ENCODE data around the gene CCNI. TPM values are rescaled to one million over a fixed set of nuclear protein-coding genes. Genes with fewer than 3 reads are reported as not detected.
"Not testable (repeated sequence)": the region's sequence is repeated elsewhere in the genome, so short reads cannot be mapped to it uniquely, and the experiment has no call there.

Gene CCNI
- total RNA-seq, 1 donor from 2014 or later, result 396 TPM

DNA sequence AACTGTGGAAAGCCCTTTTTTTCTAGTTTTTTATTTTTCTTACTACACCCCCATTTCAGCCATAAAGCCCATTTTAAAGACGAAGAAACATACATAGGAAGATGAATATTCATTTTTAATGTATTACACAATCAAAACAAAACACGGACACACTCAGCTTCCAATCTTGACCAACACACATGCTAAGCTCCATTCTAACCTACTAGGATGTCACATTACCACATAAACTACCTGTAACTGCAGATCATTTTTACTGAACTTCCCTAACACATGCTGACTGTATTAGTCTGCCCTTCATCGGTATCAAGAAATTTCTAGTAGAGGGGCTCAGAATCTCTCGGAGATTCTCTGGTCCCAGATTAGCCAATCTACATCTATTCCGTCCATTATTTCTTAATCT lies 1.8 kb downstream of the CCNI start:
- H3K9me3 Mint-ChIP-seq, result no peaks in the 10 kb centered on the region
- H3K4me3 Mint-ChIP-seq, result no peak overlapping the region
- peaks cover 2% of the 10 kb centered on the region for H3K36me3 Mint-ChIP-seq (ENCODE audit: low read depth)
- no peak for DNase-seq (ENCODE audit: low read depth, low spot score)
- peaks cover 41% of the 10 kb centered on the region for H3K4me1 Mint-ChIP-seq
- H3K27me3 Mint-ChIP-seq (ENCODE audit: low read depth), result no peaks in the 10 kb centered on the region
- TF ChIP-seq, protein P1, sequence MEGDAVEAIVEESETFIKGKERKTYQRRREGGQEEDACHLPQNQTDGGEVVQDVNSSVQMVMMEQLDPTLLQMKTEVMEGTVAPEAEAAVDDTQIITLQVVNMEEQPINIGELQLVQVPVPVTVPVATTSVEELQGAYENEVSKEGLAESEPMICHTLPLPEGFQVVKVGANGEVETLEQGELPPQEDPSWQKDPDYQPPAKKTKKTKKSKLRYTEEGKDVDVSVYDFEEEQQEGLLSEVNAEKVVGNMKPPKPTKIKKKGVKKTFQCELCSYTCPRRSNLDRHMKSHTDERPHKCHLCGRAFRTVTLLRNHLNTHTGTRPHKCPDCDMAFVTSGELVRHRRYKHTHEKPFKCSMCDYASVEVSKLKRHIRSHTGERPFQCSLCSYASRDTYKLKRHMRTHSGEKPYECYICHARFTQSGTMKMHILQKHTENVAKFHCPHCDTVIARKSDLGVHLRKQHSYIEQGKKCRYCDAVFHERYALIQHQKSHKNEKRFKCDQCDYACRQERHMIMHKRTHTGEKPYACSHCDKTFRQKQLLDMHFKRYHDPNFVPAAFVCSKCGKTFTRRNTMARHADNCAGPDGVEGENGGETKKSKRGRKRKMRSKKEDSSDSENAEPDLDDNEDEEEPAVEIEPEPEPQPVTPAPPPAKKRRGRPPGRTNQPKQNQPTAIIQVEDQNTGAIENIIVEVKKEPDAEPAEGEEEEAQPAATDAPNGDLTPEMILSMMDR (conservative IDR thresholded peaks at IDR 0.05), result no peak
- H3K27ac Mint-ChIP-seq (ENCODE audit: unreplicated experiment), result no peak overlapping the region

DNA sequence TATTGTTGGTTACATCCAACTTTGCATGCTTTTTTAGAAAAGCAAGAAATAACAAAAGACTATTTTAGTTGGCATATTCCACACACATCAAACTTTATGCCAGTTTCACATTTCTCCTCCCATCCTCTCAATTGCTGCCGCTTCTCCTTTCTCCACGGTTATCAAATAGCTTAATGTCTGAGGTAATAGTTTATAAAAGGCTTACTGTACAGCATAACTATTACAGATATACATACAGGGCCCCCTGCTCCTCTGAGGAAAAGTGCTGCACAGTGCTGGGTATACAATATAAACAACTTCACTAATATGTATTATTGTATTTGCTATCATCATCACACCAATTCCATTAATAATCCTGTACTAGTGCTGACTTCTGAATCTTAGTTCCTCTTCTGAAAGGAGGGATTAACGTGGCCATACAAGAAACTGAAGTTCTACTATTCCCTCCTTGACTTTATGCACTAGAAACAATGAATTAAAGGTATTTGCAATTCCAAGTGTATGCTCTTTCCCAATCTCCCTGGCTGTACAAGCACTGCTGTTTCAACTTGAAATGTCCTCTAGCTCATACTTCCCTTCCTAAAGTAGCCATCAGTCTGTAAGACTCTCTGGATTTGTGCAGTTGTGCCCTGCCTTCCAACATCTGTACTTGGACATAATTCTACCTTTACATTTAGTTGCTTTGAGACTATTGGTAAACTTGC lies 2.5 kb downstream of the CCNI start:
- TF ChIP-seq, protein P1 (conservative IDR thresholded peaks at IDR 0.05), result no peak
- no peak for DNase-seq (ENCODE audit: low read depth, low spot score)
- no peaks in the 10 kb centered on the region for H3K9me3 Mint-ChIP-seq
- H3K27me3 Mint-ChIP-seq (ENCODE audit: low read depth), result no peaks in the 10 kb centered on the region
- H3K4me3 Mint-ChIP-seq, result no peak overlapping the region
- H3K36me3 Mint-ChIP-seq (ENCODE audit: low read depth), result peaks cover 2% of the 10 kb centered on the region
- H3K4me1 Mint-ChIP-seq, result peaks cover 42% of the 10 kb centered on the region
- no peak overlapping the region for H3K27ac Mint-ChIP-seq (ENCODE audit: unreplicated experiment)

DNA sequence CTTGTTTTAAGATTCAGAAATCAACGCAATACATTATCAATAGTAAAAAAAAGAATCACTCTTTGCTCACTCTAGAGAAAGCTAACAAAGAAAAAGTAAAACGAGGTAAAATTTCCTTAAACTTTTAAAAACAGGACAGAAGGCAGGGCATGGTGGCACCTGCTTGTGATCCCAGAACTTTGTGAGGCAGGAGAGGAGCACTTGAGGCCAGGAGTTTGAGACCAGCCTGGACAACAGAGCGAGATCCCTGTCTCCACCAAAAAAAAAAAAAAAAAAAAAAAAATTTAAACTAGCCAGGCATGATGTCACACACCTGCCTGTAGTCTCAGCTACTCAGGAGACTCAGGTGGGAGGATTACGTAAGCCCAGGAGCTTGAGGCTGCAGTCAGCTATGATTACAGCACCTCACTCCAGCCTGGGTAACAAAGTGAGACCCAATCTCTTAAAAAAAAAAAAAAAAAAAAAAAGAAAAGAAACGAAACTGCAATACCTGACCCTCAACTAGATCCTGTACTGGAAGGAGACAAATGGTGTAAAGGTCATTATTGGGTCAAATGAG lies 3.5 kb downstream of the CCNI start:
- Mint-ChIP-seq H3K4me3 (peak overlapping the region; percentile 49), H3K36me3 (ENCODE audit: low read depth) (peaks cover 2% of the 10 kb centered on the region), H3K4me1 (peaks cover 35% of the 10 kb centered on the region), H3K27ac (ENCODE audit: unreplicated experiment) (no peak overlapping the region), H3K27me3 (ENCODE audit: low read depth) (no peaks in the 10 kb centered on the region), H3K9me3 (no peaks in the 10 kb centered on the region)
- TF ChIP-seq, protein P1 (conservative IDR thresholded peaks at IDR 0.05), result no peak
- no peak for DNase-seq (ENCODE audit: low read depth, low spot score)

DNA sequence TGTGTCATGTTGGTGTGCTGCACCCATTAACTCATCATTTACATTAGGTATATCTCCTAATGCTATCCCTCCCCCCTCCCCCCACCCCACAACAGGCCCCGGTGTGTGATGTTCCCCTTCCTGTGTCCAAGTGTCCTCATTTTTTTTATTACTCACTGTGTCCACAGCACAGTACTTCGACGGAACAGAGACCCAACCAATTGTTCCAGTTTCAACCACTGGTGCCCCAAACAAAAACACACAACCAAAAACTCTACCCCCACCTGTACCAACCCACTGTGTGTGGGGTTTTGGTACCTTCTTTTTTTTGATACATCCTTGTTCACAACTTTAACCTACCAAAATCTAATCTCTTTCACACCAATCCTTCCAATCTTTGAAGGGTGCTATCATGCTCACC lies 6.3 kb downstream of the CCNI start:
- H3K27ac Mint-ChIP-seq (ENCODE audit: unreplicated experiment); H3K4me3 Mint-ChIP-seq; H3K36me3 Mint-ChIP-seq (ENCODE audit: low read depth); DNase-seq (ENCODE audit: low read depth, low spot score); H3K27me3 Mint-ChIP-seq (ENCODE audit: low read depth); H3K9me3 Mint-ChIP-seq: not testable (repeated sequence)
- H3K4me1 Mint-ChIP-seq, result peaks cover 23% of the 10 kb centered on the region

DNA sequence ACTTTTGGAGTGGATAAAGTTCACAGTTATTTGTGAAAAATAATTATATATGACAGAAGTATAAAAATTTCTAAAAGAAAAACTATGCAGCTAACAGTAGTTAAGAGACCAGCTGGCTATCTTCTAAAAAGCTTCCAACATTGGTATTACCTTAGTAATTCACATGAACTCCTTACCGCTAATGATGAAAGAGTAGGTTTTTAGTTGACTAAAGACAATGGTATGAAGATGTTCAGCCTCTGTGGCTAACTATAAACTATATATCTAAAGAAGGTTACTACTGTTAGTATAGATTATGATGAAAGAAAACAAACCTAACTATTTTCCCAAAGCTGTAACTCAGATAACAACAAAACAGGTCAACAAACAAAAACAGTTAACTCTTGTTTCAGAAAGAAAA lies 10.4 kb downstream of the CCNI start:
- Mint-ChIP-seq H3K4me3 (no peak overlapping the region), H3K27me3 (ENCODE audit: low read depth) (no peaks in the 10 kb centered on the region), H3K27ac (ENCODE audit: unreplicated experiment) (no peak overlapping the region), H3K36me3 (ENCODE audit: low read depth) (peaks cover 13% of the 10 kb centered on the region), H3K9me3 (no peaks in the 10 kb centered on the region), H3K4me1 (peaks cover 10% of the 10 kb centered on the region)
- TF ChIP-seq, protein P1 (conservative IDR thresholded peaks at IDR 0.05), result no peak
- DNase-seq (ENCODE audit: low read depth, low spot score), result no peak

DNA sequence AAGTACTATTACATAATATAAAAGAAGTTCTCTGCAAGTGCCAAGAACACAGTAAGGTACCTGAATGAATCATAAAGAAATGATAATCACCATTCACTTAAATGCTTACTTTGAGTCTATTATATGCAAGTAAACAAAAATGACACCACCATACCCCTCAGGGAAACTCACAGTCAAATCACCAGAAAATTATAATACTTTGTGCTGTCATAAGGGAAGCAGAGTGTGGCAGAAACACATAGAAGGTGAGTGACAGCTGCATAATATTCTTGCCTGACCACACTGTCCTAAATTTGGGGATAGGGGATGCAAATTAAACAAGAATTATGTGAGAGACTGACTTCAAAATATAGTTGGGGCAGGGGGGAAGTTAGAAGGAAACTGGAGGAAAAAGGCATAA lies 12.9 kb downstream of the CCNI start:
- DNase-seq (ENCODE audit: low read depth, low spot score), result no peak
- TF ChIP-seq, protein P1 (conservative IDR thresholded peaks at IDR 0.05), result no peak
- H3K9me3 Mint-ChIP-seq, result no peaks in the 10 kb centered on the region
- no peak overlapping the region for H3K4me3 Mint-ChIP-seq
- no peaks in the 10 kb centered on the region for H3K27me3 Mint-ChIP-seq (ENCODE audit: low read depth)
- H3K36me3 Mint-ChIP-seq (ENCODE audit: low read depth), result peaks cover 18% of the 10 kb centered on the region
- H3K27ac Mint-ChIP-seq (ENCODE audit: unreplicated experiment), result no peak overlapping the region
- H3K4me1 Mint-ChIP-seq, result peaks cover 4% of the 10 kb centered on the region

Data from neural crest cell (in vitro differentiated cells).